ENCODE data around the gene ALPK3. TPM values are rescaled to one million over a fixed set of nuclear protein-coding genes. Genes with fewer than 3 reads are reported as not detected.

The ALPK3 gene
- polyA plus RNA-seq, 1 donor from 2014 or later: not detected

DNA sequence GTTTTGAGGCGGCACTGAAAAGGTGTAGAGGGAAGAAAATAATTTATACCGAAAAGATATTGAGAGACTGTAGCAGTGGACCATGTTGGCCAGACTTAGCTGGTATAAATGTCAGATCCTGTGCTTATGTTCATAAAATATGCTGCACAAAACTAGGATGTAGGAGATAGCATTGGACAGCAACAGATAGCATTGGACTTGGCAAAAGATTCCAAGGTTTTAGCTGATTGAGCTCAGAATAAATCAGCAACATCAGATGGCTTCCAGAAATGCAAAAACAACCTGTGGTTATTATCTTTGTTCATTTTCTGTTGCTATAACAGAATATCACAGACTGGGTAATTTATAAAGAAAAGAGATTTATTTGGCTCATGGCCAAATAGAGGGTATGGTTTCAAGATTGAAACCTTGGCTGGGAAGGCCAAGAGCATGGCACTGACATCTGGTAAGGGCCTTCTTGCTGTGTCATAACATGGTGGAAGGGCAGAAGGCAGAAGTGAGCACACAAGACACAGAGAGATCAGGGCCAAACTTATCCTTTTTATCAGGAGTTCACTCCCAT lies 102.0 kb downstream of the ALPK3 start:
- no peak overlapping the region for H3K4me3 ChIP-seq (ENCODE audit: low read length)
- no peaks in the 10 kb centered on the region for H3K9me2 ChIP-seq (ENCODE audit: insufficient read depth, low read length)
- H3K79me2 ChIP-seq (replicated peaks; ENCODE audit: insufficient read depth, low read length): no peaks in the 10 kb centered on the region
- TF ChIP-seq SMC3 (conservative IDR thresholded peaks at IDR 0.05; ENCODE audit: poor library complexity): no peak
- TF ChIP-seq, protein P1, sequence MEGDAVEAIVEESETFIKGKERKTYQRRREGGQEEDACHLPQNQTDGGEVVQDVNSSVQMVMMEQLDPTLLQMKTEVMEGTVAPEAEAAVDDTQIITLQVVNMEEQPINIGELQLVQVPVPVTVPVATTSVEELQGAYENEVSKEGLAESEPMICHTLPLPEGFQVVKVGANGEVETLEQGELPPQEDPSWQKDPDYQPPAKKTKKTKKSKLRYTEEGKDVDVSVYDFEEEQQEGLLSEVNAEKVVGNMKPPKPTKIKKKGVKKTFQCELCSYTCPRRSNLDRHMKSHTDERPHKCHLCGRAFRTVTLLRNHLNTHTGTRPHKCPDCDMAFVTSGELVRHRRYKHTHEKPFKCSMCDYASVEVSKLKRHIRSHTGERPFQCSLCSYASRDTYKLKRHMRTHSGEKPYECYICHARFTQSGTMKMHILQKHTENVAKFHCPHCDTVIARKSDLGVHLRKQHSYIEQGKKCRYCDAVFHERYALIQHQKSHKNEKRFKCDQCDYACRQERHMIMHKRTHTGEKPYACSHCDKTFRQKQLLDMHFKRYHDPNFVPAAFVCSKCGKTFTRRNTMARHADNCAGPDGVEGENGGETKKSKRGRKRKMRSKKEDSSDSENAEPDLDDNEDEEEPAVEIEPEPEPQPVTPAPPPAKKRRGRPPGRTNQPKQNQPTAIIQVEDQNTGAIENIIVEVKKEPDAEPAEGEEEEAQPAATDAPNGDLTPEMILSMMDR (IDR thresholded peaks at IDR 0.05; ENCODE audit: poor library complexity, severe bottlenecking): no peak
- H3K9me3 ChIP-seq (ENCODE audit: low read length): no peaks in the 10 kb centered on the region
- H3K4me2 ChIP-seq (ENCODE audit: low read length): no peak overlapping the region
- H3K27me3 ChIP-seq (ENCODE audit: insufficient read depth, low read depth, low read length): no peaks in the 10 kb centered on the region
- H3K9ac ChIP-seq (ENCODE audit: low read length): no peak overlapping the region
- H2AFZ ChIP-seq (ENCODE audit: low read depth, low read length): no peak overlapping the region
- H3F3A ChIP-seq (ENCODE audit: insufficient read depth, low read length, poor library complexity, severe bottlenecking): no peaks in the 10 kb centered on the region
- H3K36me3 ChIP-seq (ENCODE audit: insufficient read depth, low read length): no peaks in the 10 kb centered on the region
- no peak overlapping the region for H3K27ac ChIP-seq (ENCODE audit: low read length)
- H4K20me1 ChIP-seq (ENCODE audit: insufficient read depth): no peaks in the 10 kb centered on the region

DNA sequence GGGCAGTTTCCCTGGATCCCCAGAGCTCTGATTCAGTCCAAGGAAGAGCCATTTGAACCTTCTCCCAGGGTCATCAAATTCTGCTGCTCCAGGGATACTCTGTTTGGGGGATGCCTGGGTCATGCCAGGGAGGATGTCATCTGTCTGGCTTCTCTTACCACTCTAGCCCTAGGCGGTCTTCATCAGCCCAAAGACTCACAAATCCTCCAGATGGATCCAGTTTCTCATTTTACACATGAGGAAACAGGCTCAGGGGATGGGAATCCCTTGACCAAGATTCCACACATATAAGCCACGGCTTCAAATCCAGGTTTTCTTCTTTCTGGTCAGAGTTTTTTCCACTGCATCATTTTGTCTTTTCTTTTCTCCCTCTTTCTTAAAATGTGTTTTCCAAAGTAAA lies 104.0 kb downstream of the ALPK3 start:
- H3K79me2 ChIP-seq (replicated peaks; ENCODE audit: insufficient read depth, low read length): no peaks in the 10 kb centered on the region
- H4K20me1 ChIP-seq (ENCODE audit: insufficient read depth): no peaks in the 10 kb centered on the region
- H3K4me2 ChIP-seq (ENCODE audit: low read length): no peak overlapping the region
- H3K4me3 ChIP-seq (ENCODE audit: low read length): no peak overlapping the region
- H3K9me3 ChIP-seq (ENCODE audit: low read length): no peaks in the 10 kb centered on the region
- no peaks in the 10 kb centered on the region for H3K36me3 ChIP-seq (ENCODE audit: insufficient read depth, low read length)
- H3K27ac ChIP-seq (ENCODE audit: low read length): no peak overlapping the region
- no peaks in the 10 kb centered on the region for H3K9me2 ChIP-seq (ENCODE audit: insufficient read depth, low read length)
- H3K27me3 ChIP-seq (ENCODE audit: insufficient read depth, low read depth, low read length): no peaks in the 10 kb centered on the region
- no peak overlapping the region for H2AFZ ChIP-seq (ENCODE audit: low read depth, low read length)
- no peak for TF ChIP-seq RAD21 (conservative IDR thresholded peaks at IDR 0.05)
- no peak for TF ChIP-seq SMC3 (conservative IDR thresholded peaks at IDR 0.05; ENCODE audit: poor library complexity)
- no peak for TF ChIP-seq MXI1 (conservative IDR thresholded peaks at IDR 0.05; ENCODE audit: poor library complexity, severe bottlenecking)
- TF ChIP-seq EZH2 (IDR thresholded peaks at IDR 0.05; ENCODE audit: borderline replicate concordance, insufficient read depth, low read length, poor library complexity, severe bottlenecking): no peak
- TF ChIP-seq, protein P1 (IDR thresholded peaks at IDR 0.05; ENCODE audit: poor library complexity, severe bottlenecking): no peak
- no peak for TF ChIP-seq EP300 (conservative IDR thresholded peaks at IDR 0.05; ENCODE audit: poor library complexity, severe bottlenecking)
- TF ChIP-seq, protein P2, sequence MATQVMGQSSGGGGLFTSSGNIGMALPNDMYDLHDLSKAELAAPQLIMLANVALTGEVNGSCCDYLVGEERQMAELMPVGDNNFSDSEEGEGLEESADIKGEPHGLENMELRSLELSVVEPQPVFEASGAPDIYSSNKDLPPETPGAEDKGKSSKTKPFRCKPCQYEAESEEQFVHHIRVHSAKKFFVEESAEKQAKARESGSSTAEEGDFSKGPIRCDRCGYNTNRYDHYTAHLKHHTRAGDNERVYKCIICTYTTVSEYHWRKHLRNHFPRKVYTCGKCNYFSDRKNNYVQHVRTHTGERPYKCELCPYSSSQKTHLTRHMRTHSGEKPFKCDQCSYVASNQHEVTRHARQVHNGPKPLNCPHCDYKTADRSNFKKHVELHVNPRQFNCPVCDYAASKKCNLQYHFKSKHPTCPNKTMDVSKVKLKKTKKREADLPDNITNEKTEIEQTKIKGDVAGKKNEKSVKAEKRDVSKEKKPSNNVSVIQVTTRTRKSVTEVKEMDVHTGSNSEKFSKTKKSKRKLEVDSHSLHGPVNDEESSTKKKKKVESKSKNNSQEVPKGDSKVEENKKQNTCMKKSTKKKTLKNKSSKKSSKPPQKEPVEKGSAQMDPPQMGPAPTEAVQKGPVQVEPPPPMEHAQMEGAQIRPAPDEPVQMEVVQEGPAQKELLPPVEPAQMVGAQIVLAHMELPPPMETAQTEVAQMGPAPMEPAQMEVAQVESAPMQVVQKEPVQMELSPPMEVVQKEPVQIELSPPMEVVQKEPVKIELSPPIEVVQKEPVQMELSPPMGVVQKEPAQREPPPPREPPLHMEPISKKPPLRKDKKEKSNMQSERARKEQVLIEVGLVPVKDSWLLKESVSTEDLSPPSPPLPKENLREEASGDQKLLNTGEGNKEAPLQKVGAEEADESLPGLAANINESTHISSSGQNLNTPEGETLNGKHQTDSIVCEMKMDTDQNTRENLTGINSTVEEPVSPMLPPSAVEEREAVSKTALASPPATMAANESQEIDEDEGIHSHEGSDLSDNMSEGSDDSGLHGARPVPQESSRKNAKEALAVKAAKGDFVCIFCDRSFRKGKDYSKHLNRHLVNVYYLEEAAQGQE (IDR thresholded peaks at IDR 0.05; ENCODE audit: borderline replicate concordance): no peak
- no peak for TF ChIP-seq POLR2AphosphoS5 (IDR thresholded peaks at IDR 0.05)
- no peak for TF ChIP-seq TAF1 (IDR thresholded peaks at IDR 0.05; ENCODE audit: low read depth)
- no peak overlapping the region for H3K9ac ChIP-seq (ENCODE audit: low read length)
- no peaks in the 10 kb centered on the region for H3F3A ChIP-seq (ENCODE audit: insufficient read depth, low read length, poor library complexity, severe bottlenecking)
